H1 (cell line): Measurements from ENCODE around the gene CNNM3. TPM values are rescaled to one million over a fixed set of nuclear protein-coding genes. Genes with fewer than 3 reads are reported as not detected.
"Not testable (repeated sequence)": the region's sequence is repeated elsewhere in the genome, so short reads cannot be mapped to it uniquely, and the experiment has no call there.

Experiments used
- CTCF ChIA-PET: fragments of 300-600 bp; sonication (Branson Sonifier 250); formaldehyde crosslinking; loops from one replicate; lab custom pipeline; 2021; ENCODE audit not compliant: partially characterized antibody; lab: Charles Lee
- POLR2A ChIA-PET: fragments of 300-600 bp; sonication (Branson Sonifier 250); formaldehyde crosslinking; loops from one replicate; lab custom pipeline; 2021; ENCODE audit warnings: inconsistent platforms; ENCODE audit not compliant: partially characterized antibody; lab: Charles Lee
- DNase-seq, 2 experiments: peaks; one replicate each; pipeline versions ENCODE4 v3.0.0 to v3.0.0-alpha.2; 2010 to 2022; ENCODE audit warnings: low spot score in 2 of 2, low read depth in 1 of 2, mixed read lengths in 1 of 2
- FAIRE-seq: peaks from 2 replicates; lab custom pipeline; 2011; peaks lifted over from hg19 to GRCh38; lab: Jason Lieb, UNC
- H2AFZ ChIP-seq: 2 replicates; pipeline ENCODE4 v1.8.1; 2012; ENCODE audit warnings: low read length, inconsistent platforms
- H2AK5ac ChIP-seq: 2 replicates; pipeline ENCODE4 v1.6.1; 2013; ENCODE audit warnings: low read depth, low read length
- H2BK120ac ChIP-seq: replicated peaks from 2 replicates; pipeline ENCODE3; 2013; ENCODE audit warnings: low read depth, low read length, inconsistent platforms
- H2BK12ac ChIP-seq: 2 replicates; pipeline ENCODE4 v1.6.1; 2013; ENCODE audit warnings: low read depth, low read length
- H2BK15ac ChIP-seq: 2 replicates; pipeline ENCODE4 v1.6.1; 2013; ENCODE audit warnings: low read length
- H2BK20ac ChIP-seq: 2 replicates; pipeline ENCODE4 v1.6.1; 2013; ENCODE audit warnings: low read length
- H2BK5ac ChIP-seq: 2 replicates; pipeline ENCODE4 v1.6.1; 2013; ENCODE audit warnings: low read depth, low read length
- H3K14ac ChIP-seq: 2 replicates; pipeline ENCODE4 v1.6.1; 2013; ENCODE audit warnings: inconsistent platforms; ENCODE audit not compliant: insufficient read length
- H3K18ac ChIP-seq: 2 replicates; pipeline ENCODE4 v1.6.1; 2013; ENCODE audit warnings: low read length; ENCODE audit errors: extremely low read depth
- H3K23ac ChIP-seq: 2 replicates; pipeline ENCODE4 v1.6.1; 2013; ENCODE audit warnings: inconsistent platforms; ENCODE audit not compliant: insufficient read length
- H3K23me2 ChIP-seq: 2 replicates; pipeline ENCODE4 v1.6.1; 2013; ENCODE audit warnings: low read depth, low read length
- H3K27ac ChIP-seq: 2 replicates; pipeline ENCODE4 v1.6.1; 2011; ENCODE audit warnings: low read depth, low read length, inconsistent platforms
- H3K27me3 ChIP-seq, 4 experiments: replicated peaks in 1 of 4; 1 replicate in 1 of 4; 2 replicates in 3 of 4; pipeline versions ENCODE4 v1.6.1 to v1.8.1; 2011 to 2013; ENCODE audit warnings: low read length in 3 of 4, mild to moderate bottlenecking in 3 of 4, inconsistent platforms in 2 of 4, mixed read lengths in 2 of 4, moderate library complexity in 1 of 4; ENCODE audit not compliant: control insufficient read depth in 3 of 4, insufficient read depth in 3 of 4; ENCODE audit errors: extremely low read depth in 1 of 4
- H3K36me3 ChIP-seq, 4 experiments: 2 replicates each; pipeline versions ENCODE4 v1.6.1 to v1.8.1; 2011 to 2013; ENCODE audit warnings: mild to moderate bottlenecking in 4 of 4, low read length in 3 of 4, moderate library complexity in 2 of 4, control low read depth in 1 of 4, inconsistent platforms in 1 of 4; ENCODE audit not compliant: insufficient read depth in 4 of 4, control insufficient read depth in 2 of 4
- H3K4ac ChIP-seq: replicated peaks from 2 replicates; pipeline ENCODE3; 2013; ENCODE audit warnings: low read length, low read depth, mixed read lengths, inconsistent platforms; ENCODE audit not compliant: insufficient read length
- H3K4me1 ChIP-seq, 4 experiments: replicated peaks in 1 of 4; 1 replicate in 1 of 4; 2 replicates in 3 of 4; pipeline versions ENCODE4 v1.6.1 to v1.8.1; 2011 to 2013; ENCODE audit warnings: low read length in 3 of 4, inconsistent platforms in 2 of 4, mixed read lengths in 1 of 4; ENCODE audit not compliant: insufficient read depth in 4 of 4, control insufficient read depth in 3 of 4
- H3K4me2 ChIP-seq, 2 experiments: 2 replicates each; pipeline versions ENCODE4 v1.6.1 to v1.8.1; 2011 to 2013; ENCODE audit warnings: low read depth in 2 of 2, low read length in 2 of 2, control low read depth in 1 of 2, inconsistent platforms in 1 of 2, mild to moderate bottlenecking in 1 of 2; ENCODE audit not compliant: insufficient read depth in 1 of 2
- H3K4me3 ChIP-seq, 4 experiments: fragments of 200-600, 300-600 bp in 1 of 4; sonication (generic), shearing (Covaris generic), sonication (Bioruptor Twin) in 1 of 4; 2 replicates each; pipeline versions ENCODE4 v1.5.1 to v1.8.1; 2011 to 2016; ENCODE audit warnings: low read length in 4 of 4, low read depth in 3 of 4, control low read depth in 2 of 4, inconsistent platforms in 2 of 4, mild to moderate bottlenecking in 2 of 4, mixed read lengths in 1 of 4, moderate library complexity in 1 of 4; ENCODE audit not compliant: insufficient read depth in 2 of 4; ENCODE audit errors: extremely low read depth in 1 of 4
- H3K56ac ChIP-seq: replicated peaks from 2 replicates; pipeline ENCODE3; 2013; ENCODE audit warnings: low read depth, mild to moderate bottlenecking, mixed read lengths, low read length, inconsistent platforms; ENCODE audit not compliant: insufficient read length
- H3K79me1 ChIP-seq: 2 replicates; pipeline ENCODE4 v1.6.1; 2013; ENCODE audit warnings: low read depth, low read length, control low read depth
- H3K79me2 ChIP-seq, 2 experiments: 2 replicates each; pipeline versions ENCODE4 v1.6.1 to v1.8.1; 2012 to 2013; ENCODE audit warnings: low read length in 2 of 2, mild to moderate bottlenecking in 2 of 2, inconsistent platforms in 1 of 2; ENCODE audit not compliant: insufficient read depth in 2 of 2, control insufficient read depth in 1 of 2
- H3K9ac ChIP-seq, 4 experiments: replicated peaks in 1 of 4; 1 replicate in 1 of 4; 2 replicates in 3 of 4; pipeline versions ENCODE4 v1.6.1 to v1.8.1; 2011 to 2013; ENCODE audit warnings: low read depth in 3 of 4, low read length in 3 of 4, control low read depth in 2 of 4, mild to moderate bottlenecking in 2 of 4, moderate library complexity in 2 of 4, inconsistent platforms in 1 of 4; ENCODE audit errors: extremely low read depth in 1 of 4
- H3K9me3 ChIP-seq, 2 experiments: 2 replicates each; pipeline versions ENCODE4 v1.6.1 to v1.8.1; 2012 to 2013; ENCODE audit warnings: mild to moderate bottlenecking in 2 of 2, moderate library complexity in 2 of 2, control low read depth in 1 of 2, inconsistent platforms in 1 of 2, low read depth in 1 of 2, low read length in 1 of 2, mixed read lengths in 1 of 2; ENCODE audit not compliant: insufficient read depth in 2 of 2
- H4K20me1 ChIP-seq, 2 experiments: replicated peaks in 1 of 2; 2 replicates each; pipeline versions ENCODE3 to v1.8.1; 2011 to 2013; ENCODE audit warnings: inconsistent platforms in 2 of 2, low read length in 2 of 2, mild to moderate bottlenecking in 1 of 2; ENCODE audit not compliant: insufficient read depth in 2 of 2, control insufficient read depth in 1 of 2
- H4K5ac ChIP-seq: 2 replicates; pipeline ENCODE4 v1.6.1; 2013; ENCODE audit warnings: low read length, low read depth, mixed read lengths, inconsistent platforms; ENCODE audit not compliant: insufficient read length
- H4K8ac ChIP-seq: 2 replicates; pipeline ENCODE4 v1.8.0; 2013; ENCODE audit warnings: mild to moderate bottlenecking, moderate library complexity, low read length, inconsistent platforms; ENCODE audit not compliant: insufficient read depth; ENCODE audit errors: extremely low read depth
- H4K91ac ChIP-seq: replicated peaks from 2 replicates; pipeline ENCODE3; 2013; ENCODE audit warnings: low read length, mixed read lengths, inconsistent platforms; ENCODE audit not compliant: insufficient read length
- WGBS, 2 experiments: shearing (Covaris generic) in 1 of 2; methylation state at CpG; one replicate each; pipeline versions ENCODE4 v1.1.6 to v1.1.7; 2013 to 2015; ENCODE audit warnings: low lambda C conversion rate in 2 of 2, mixed read lengths in 2 of 2, inconsistent platforms in 1 of 2, low coverage in 1 of 2, missing lambda C conversion rate in 1 of 2; ENCODE audit not compliant: insufficient replicate concordance in 2 of 2, insufficient coverage in 1 of 2, insufficient read length in 1 of 2; ENCODE audit errors: extremely low coverage in 1 of 2, missing lambda C conversion rate in 1 of 2; 5-methylcytosine and 5-hydroxymethylcytosine counted together
- polyA plus RNA-seq, 7 experiments: library from polyadenylated mRNA; depleted of rRNA in 3 of 7; stranded (reverse) in 5 of 7; unstranded in 2 of 7; fragments of >200 nt in 5 of 7; fragments of 200-250 nt in 2 of 7; gene quantifications; 1 replicate in 5 of 7; 2 replicates in 1 of 7; 4 replicates in 1 of 7; pipeline versions ENCODE4 v1.2.1 to v1.2.3, GENCODE V29; 2011 to 2013; ENCODE audit warnings: missing spikeins in 2 of 7, mixed read lengths in 2 of 7
- total RNA-seq: library from RNA; stranded (reverse); fragmentation: NEBNext Ultra II Directional; extraction: Animal tissue kit (Norgen Biotek cat#: 25700); gene quantifications from 2 replicates; pipeline ENCODE4 v1.2.1, GENCODE V29; 2021

CNNM3 gene
- total and polyA plus RNA-seq, 2 of the 8 experiments (the other 6 are each of a cell fraction or from before 2014, with no cell fraction given): 29.1 to 29.2 TPM

GRCh38 chr2:96863056-96863455 is 47.0 kb downstream of the CNNM3 start:
- H3K4me3 ChIP-seq, H2AFZ ChIP-seq, H2BK120ac ChIP-seq, H4K91ac ChIP-seq, H3K4me2 ChIP-seq, H4K8ac ChIP-seq, H3K27me3 ChIP-seq, H2BK5ac ChIP-seq, H3K9ac ChIP-seq, H3K9me3 ChIP-seq, H3K14ac ChIP-seq, H2BK12ac ChIP-seq, H3K23ac ChIP-seq, H2BK15ac ChIP-seq, H4K5ac ChIP-seq, H3K27ac ChIP-seq, H3K4ac ChIP-seq, DNase-seq, FAIRE-seq, H2AK5ac ChIP-seq, H2BK20ac ChIP-seq, H3K18ac ChIP-seq, H3K56ac ChIP-seq: not testable (repeated sequence)
- 94% methylated on average over 4 of the region's 4 CpGs; no CpG with 5 or more reads in 1 of the 2 experiments for WGBS, 2 experiments
- Histone ChIP-seq H3K4me1 (peaks cover 0 to 18% (median 12%) of the 10 kb centered on the region in 4 experiments; a peak in 6 of 7 replicates), H3K36me3 (peaks cover 34 to 72% (median 55%) of the 10 kb centered on the region in 4 experiments), H4K20me1 (peaks cover 14 to 29% of the 10 kb centered on the region in 2 experiments), H3K79me2 (peaks cover under 1 to 27% of the 10 kb centered on the region in 2 experiments), H3K23me2 (peaks cover 11% of the 10 kb centered on the region), H3K79me1 (peaks cover 16% of the 10 kb centered on the region)
- POLR2A ChIA-PET: interaction anchor here (0.7 to 2.9 kb wide), 5 partner anchors 12 to 88 kb away, joined by 3 to 9 read pairs (median 7); no protein-coding TSS in a partner anchor
- CTCF ChIA-PET: interaction anchor here (0.6 to 8.3 kb wide), 8 partner anchors 11 to 98 kb away, joined by 3 to 89 read pairs (median 4); no protein-coding TSS in a partner anchor
